Cardiac fibroblast (primary cell): ENCODE results near the gene NSUN7.
"Not testable (repeated sequence)": the region's sequence is repeated elsewhere in the genome, so short reads cannot be mapped to it uniquely, and the experiment has no call there.

Source experiments
- DNase-seq, 2 donors: peaks; one replicate each; pipeline versions ENCODE4 v3.0.0 to v3.0.0-alpha.2; 2010; ENCODE audit warnings: low read depth in 2 of 2
- H3K4me3 ChIP-seq, 2 donors: replicated peaks in 1 of 2; 1 replicate in 1 of 2; 2 replicates in 1 of 2; pipeline ENCODE4 v1.5.1; 2011; ENCODE audit warnings: low read depth in 2 of 2, low read length in 2 of 2, mild to moderate bottlenecking in 2 of 2, moderate library complexity in 1 of 2
- CTCF ChIP-seq: IDR thresholded peaks from one replicate; pipeline ENCODE4 v1.5.1; 2011; ENCODE audit warnings: low read depth, mild to moderate bottlenecking, low read length, inconsistent platforms

Gene NSUN7, protein sequence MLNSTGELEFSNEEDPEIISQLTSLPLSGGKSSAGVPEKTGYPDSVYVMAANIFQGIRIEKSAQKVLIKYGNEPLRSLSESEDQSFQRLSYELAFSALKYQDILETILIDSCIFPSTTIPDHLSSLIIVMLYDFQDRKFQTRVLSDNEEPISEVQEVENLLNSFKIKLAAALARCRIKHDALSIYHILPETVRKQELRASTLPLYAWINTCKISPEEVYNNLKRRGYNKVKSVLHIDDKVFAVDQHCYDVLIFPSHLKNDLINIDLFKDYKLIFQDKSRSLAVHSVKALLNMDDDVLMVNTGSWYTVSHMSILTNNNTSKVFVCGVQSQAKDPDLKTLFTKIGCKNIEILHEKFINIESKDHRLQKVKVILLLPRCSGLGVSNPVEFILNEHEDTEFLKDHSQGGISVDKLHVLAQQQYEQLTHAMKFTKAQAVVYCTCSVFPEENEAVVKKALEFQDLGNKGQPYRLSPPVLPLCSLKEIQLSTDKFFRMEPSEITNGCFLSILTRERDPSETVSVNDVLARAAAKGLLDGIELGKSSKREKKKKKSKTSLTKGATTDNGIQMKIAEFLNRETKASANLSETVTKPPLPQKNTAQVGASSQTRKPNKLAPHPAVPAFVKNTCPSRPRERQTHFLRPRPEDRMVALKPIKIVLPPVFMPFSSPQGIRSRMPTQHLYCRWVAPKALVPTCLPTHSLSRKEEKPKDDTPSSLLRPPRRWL

DNA sequence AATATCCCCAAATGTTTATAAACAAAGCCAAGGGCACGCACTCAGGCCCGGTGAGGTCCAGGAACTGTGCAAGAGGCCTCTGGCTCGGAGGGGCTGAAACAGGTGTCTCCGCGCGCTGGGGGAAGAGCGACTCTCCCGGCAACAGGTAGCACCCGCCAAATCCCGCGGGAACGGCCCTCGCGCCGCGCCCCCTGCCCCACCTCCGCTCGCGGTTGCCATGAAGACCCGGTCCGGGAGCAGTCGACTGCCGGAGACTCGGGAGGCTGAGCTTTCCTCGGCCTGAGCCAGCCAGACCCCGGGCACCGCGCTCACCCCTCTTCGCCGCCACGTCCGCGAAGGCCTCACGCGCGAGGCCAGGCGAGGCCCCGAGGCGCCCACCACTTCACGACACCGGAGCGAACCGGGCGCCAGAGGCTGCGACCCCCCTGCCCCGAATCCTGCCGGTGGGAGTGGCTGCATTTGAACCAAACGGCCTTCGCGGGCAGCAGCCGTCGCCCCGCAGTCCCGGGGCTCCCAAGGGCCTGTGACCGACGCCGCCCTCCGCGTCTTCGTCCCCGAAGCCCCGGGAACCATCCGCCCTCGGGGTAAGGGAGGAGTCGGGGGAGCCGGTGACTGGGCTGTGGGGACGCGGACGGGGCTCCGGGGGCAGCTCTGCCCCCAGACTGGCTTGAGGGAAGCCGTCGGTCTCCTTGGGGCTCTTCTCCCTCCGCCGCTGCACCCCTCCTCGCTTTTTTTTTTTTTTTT is at the start of gene NSUN7:
Gene NSUN7 (plus strand): TSS at position 239 of the 744 bp plus-strand sequence. CDS start 739 bp downstream, outside the sequence.
- no peak for DNase-seq
- peak within 1 kb of the TSS; percentile 21 to 24 for H3K4me3 ChIP-seq
- TF ChIP-seq CTCF, result no peak

GRCh38 chr4:40702137-40702799 is 47.5 kb upstream of the NSUN7 start:
- DNase-seq, result no peak
- no peak for TF ChIP-seq CTCF
- H3K4me3 ChIP-seq, result no peak overlapping the region

- TF ChIP-seq CTCF, result no peak
- DNase-seq, result no peak
- H3K4me3 ChIP-seq, result no peak overlapping the region
Observed at GRCh38 chr4:40702800-40703151, 47.0 kb upstream of the NSUN7 start.

GRCh38 chr4:40704073-40704472 is 45.7 kb upstream of the NSUN7 start:
- TF ChIP-seq CTCF, result no peak
- DNase-seq, result no peak
- H3K4me3 ChIP-seq, result no peak overlapping the region

GRCh38 chr4:40710484-40711254 is 39.1 kb upstream of the NSUN7 start:
- no peak overlapping the region for H3K4me3 ChIP-seq
- DNase-seq, result peak; percentile 21 to 37
- no peak for TF ChIP-seq CTCF

DNA sequence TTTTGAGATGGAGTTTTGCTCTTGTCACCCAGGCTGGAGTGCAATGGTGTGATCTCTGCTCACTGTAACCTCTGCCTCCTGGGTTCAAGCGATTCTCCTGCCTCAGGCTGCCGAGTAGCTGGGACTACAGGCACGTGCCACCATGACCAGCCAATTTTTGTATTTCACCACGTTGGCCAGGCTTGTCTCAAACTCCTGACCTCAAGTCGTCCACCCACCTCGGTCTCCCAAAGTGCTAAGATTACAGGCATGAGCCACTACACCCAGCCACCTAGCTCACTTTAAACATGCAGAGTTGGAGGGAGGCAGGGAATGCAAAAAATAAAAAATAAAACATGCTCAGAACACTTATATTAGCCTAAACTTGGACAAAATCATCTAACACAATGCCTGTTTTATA is 36.8 kb upstream of the NSUN7 start:
- not testable (repeated sequence) for DNase-seq, H3K4me3 ChIP-seq
